Small intestine (tissue), 7 donors: ENCODE results near the gene ZPR1. TPM values are rescaled to one million over a fixed set of nuclear protein-coding genes. Genes with fewer than 3 reads are reported as not detected.
A peak's percentile ranks its signal among the peaks of the same experiment; 100 is the strongest.

Experiments used
- DNase-seq, 2 donors: peaks; one replicate each; pipeline versions ENCODE4 v3.0.0 to v3.0.0-alpha.2; 2013
- FAIRE-seq: peaks from 2 replicates; lab custom pipeline; 2012; peaks lifted over from hg19 to GRCh38; lab: Jason Lieb, UNC
- H3K27ac ChIP-seq, 3 donors: one replicate each; pipeline ENCODE4 v1.5.1; 2013; ENCODE audit warnings: low read length in 2 of 3, mild to moderate bottlenecking in 2 of 3, control low read depth in 1 of 3, inconsistent platforms in 1 of 3, low read depth in 1 of 3, moderate library complexity in 1 of 3
- H3K27me3 ChIP-seq, 3 donors: one replicate each; pipeline ENCODE4 v1.6.1; 2013; ENCODE audit warnings: low read length in 3 of 3, inconsistent platforms in 1 of 3; ENCODE audit not compliant: control insufficient read depth in 3 of 3, insufficient read depth in 3 of 3
- H3K36me3 ChIP-seq, 3 donors: one replicate each; pipeline ENCODE4 v1.6.1; 2013; ENCODE audit warnings: low read length in 3 of 3, inconsistent platforms in 1 of 3, low read depth in 1 of 3, mild to moderate bottlenecking in 1 of 3, moderate library complexity in 1 of 3; ENCODE audit not compliant: control insufficient read depth in 3 of 3, insufficient read depth in 2 of 3
- H3K4me1 ChIP-seq, 3 donors: one replicate each; pipeline ENCODE4 v1.6.1; 2013; ENCODE audit warnings: low read length in 2 of 3, inconsistent platforms in 1 of 3, low read depth in 1 of 3, mild to moderate bottlenecking in 1 of 3, moderate library complexity in 1 of 3; ENCODE audit not compliant: control insufficient read depth in 3 of 3, insufficient read depth in 2 of 3
- H3K4me3 ChIP-seq, 3 donors: one replicate each; pipeline ENCODE4 v1.5.1; 2013; ENCODE audit warnings: low read length in 3 of 3, control low read depth in 1 of 3, inconsistent platforms in 1 of 3, low read depth in 1 of 3, mild to moderate bottlenecking in 1 of 3, moderate library complexity in 1 of 3
- H3K9me3 ChIP-seq, 2 donors: one replicate each; pipeline ENCODE4 v1.6.1; 2013; ENCODE audit warnings: low read depth in 1 of 2, low read length in 1 of 2; ENCODE audit not compliant: control insufficient read depth in 2 of 2, insufficient read depth in 1 of 2
- WGBS, 3 donors: extraction: QIAGEN DNeasy Blood & Tissue Kit; methylation state at CpG; one replicate each; pipeline ENCODE4 v1.1.7; 2013; 5-methylcytosine and 5-hydroxymethylcytosine counted together
- polyA plus RNA-seq, 4 donors: library from polyadenylated mRNA; stranded (reverse) in 3 of 4; unstranded in 1 of 4; fragments of 200-250 nt in 3 of 4; fragments of 120-200 nt in 1 of 4; gene quantifications; one replicate each; pipeline versions ENCODE4 v1.2.1 to v1.2.3, GENCODE V29; 2013
- donor health status: healthy with polysubstance abuse.
- donor health status: control.
- donor health status: control.
- donor health status: Bipolar disorder and iron deficiency.
- donor health status: healthy.

Gene ZPR1
- polyA plus RNA-seq, 4 donors, result 24.5 to 42.9 (median 28.2) TPM

DNA sequence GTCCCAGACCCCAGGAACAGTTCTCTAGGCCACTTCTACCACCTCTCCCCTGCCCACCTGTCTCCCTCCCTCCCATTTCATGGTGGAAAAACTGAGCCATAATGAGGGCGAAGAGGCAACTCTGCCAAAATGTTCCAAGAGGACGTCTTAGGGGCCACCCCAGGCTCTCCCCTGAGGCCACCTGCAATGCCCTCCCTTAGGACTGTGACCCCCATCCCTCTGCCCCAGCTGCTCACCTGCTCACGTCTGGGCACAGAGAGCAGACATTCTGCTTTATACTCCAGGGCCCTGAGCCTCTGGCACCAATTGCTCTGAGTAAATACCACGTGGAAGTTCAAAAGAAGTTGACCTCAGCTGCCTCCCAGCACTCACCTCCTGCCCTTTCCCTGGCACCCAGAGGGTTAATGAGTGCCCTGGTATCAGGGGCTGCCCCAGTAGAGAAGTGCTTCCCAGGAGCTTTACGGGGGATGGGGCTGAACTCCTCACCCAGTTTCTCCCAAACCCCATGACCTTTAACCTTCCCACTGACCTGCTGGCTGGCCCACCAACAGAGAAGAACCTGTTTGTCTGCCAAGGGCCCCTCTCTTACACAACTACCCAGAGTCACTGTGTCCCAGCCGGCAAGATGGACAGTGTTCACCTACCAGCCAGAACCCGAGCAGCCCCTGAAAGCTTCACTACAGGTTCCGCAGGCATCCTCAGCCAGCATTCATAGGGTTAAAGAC lies 4.5 kb upstream of the ZPR1 start:
- no peak for DNase-seq
- Histone ChIP-seq H3K27me3 (no peaks in the 10 kb centered on the region), H3K4me3 (no peak overlapping the region), H3K9me3 (no peaks in the 10 kb centered on the region), H3K27ac (no peak overlapping the region), H3K4me1 (peaks cover 0 to 37% (median 4%) of the 10 kb centered on the region in 3 donors), H3K36me3 (no peaks in the 10 kb centered on the region)
- 62 to 76% (median 66%) methylated on average over 7 to 8 of the region's 8 CpGs for WGBS, 3 donors
- FAIRE-seq, result no peak

- H3K4me3 ChIP-seq, result no peak within 1 kb of the TSS
- no peak within 1 kb of the TSS for H3K27ac ChIP-seq
- peaks cover 4 to 41% (median 7%) of the 10 kb centered on the region in 3 donors for H3K4me1 ChIP-seq
- no peak for DNase-seq
- no peaks in the 10 kb centered on the region for H3K27me3 ChIP-seq
- FAIRE-seq, result no peak
- H3K36me3 ChIP-seq, result no peaks in the 10 kb centered on the region
- no peaks in the 10 kb centered on the region for H3K9me3 ChIP-seq
- 83 to 88% (median 83%) methylated on average over 7 of the region's 7 CpGs for WGBS, 3 donors
These were observed 4.0 kb upstream of the ZPR1 start, which contains the start of gene APOA5 for GRCh38 chr11:116791813-116792143. TSS of gene APOA5 (minus strand) at chr11:116791879. CDS start at chr11:116791860, 19 bp downstream.

DNA sequence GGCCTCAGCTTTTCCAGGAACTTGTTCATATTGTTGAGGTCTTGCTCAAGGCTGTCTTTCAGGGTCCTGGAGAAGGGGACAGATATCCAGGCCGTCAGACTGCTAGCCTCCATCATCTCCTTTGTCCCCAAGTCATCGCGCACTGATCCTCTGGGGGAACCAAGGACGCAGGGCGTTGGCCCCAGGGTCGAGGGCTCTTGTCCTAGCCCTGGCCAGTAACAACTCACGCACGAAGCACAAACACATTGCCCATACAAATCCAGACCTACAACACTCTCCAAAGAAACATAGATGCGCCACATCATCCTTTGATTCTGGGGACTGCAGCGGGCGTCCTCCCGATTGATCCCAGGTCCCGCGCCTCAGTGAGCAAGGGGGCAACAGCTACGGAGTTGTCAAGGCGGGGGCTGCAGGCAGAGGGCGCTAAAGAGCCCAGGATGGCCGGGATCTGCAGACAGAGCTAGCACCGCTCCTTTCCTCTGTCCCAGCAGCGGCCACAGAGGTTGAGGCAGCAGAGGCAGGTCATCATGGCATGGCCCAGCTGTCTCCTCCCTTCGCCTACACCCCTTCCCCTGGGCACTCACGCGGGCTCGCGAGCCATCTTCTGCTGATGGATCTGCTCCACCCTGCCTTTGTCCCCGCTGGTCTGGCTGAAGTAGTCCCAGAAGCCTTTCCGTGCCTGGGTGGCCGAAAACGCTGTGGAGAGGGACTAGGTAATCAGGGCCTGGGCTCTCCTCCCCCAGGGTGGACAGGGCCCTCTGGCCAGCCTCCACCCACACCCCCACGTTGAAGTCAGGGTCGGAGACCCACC lies 3.4 kb upstream of the ZPR1 start:
- Histone ChIP-seq H3K4me1 (peaks cover 6 to 45% (median 8%) of the 10 kb centered on the region in 3 donors), H3K9me3 (no peaks in the 10 kb centered on the region), H3K27me3 (no peaks in the 10 kb centered on the region), H3K4me3 (no peak overlapping the region), H3K27ac (no peak overlapping the region), H3K36me3 (peaks cover 0 to 3% (median 2%) of the 10 kb centered on the region in 3 donors)
- WGBS, 3 donors, result 28 to 29% (median 28%) methylated on average over 30 to 31 of the region's 31 CpGs
- FAIRE-seq (no peak), DNase-seq (peak; percentile 71 to 87)

DNA sequence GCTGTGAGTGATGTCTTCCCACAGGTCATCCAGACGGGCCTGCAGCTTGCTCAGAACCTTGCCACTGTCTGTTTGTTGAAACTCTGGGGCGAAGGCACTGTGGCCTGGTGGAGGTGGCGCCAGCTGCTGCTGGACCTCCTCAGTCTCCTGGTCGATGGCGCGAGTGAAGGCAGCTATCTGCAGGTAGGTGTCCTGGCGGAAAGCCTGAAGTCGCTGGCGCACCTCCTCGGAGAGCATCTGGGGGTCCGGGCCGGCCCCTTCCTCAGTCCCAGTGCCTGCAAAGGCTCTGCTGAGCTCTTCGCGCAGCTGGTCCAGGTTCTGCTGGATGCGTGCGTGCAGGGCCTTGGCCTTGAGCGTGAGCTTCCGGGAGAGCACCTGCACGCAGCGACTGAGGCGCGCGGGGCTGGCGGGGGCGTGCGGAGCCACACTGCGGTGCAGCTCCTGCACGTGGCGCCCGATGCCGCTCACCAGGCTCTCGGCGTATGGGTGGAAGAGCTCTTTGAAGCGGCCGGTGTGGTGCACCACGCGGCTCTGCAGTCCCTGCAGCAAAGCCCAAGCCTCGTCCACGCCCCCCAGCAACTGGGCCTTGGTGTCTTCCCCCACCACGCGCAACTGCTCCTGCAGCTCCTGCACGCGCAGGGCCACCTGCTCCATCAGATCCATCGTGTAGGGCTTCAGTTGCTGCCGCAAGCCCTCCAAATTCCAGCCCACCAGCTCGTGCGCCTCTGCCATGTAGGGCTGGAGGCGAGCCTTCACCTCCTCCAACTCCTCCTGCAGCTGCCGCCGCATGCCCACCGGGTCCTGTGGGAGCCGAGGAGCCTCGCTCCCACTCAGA lies 2.6 kb upstream of the ZPR1 start:
- Histone ChIP-seq H3K27ac (no peak overlapping the region), H3K9me3 (no peaks in the 10 kb centered on the region), H3K27me3 (no peaks in the 10 kb centered on the region), H3K36me3 (peaks cover 1 to 8% (median 7%) of the 10 kb centered on the region in 3 donors), H3K4me3 (no peak overlapping the region), H3K4me1 (peaks cover 6 to 45% (median 8%) of the 10 kb centered on the region in 3 donors)
- FAIRE-seq (no peak), DNase-seq (no peak)
- 87 to 93% (median 87%) methylated on average over 45 to 53 of the region's 53 CpGs for whole genome bisulfite sequencing, 3 donors

GRCh38 chr11:116788975-116789374 lies 1.2 kb upstream of the ZPR1 start:
- no peak overlapping the region for H3K27ac ChIP-seq
- FAIRE-seq, result no peak
- DNase-seq, result no peak
- no peaks in the 10 kb centered on the region for H3K9me3 ChIP-seq
- peak overlapping the region in 1 of 3 donors; percentile 87 for H3K4me3 ChIP-seq
- WGBS, 3 donors, result 80 to 88% (median 82%) methylated on average over 4 of the region's 4 CpGs
- peaks cover 11 to 22% (median 14%) of the 10 kb centered on the region in 3 donors for H3K36me3 ChIP-seq
- no peaks in the 10 kb centered on the region for H3K27me3 ChIP-seq
- peaks cover 6 to 45% (median 8%) of the 10 kb centered on the region in 3 donors for H3K4me1 ChIP-seq

DNA sequence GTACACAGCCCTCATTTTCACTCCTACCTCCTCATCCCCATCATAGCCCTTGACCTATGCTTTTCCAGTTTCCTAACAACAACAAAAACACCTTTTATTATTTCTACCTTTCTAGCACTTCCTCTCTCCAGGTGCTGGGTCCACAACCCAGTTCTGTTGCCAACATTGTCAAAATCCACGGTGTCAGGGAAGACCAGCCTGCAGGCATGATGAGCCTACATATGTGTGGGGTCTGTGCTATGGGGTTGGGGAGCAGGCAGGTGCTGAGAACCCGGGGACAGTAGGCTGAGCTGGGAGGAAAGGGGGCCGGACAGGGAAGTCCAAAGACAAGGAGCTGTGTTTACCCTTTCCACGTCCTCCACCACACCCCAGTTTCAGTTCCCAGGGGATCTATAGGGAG lies 711 bp upstream of the ZPR1 start:
- DNase-seq (peak in 1 of 2 donors; percentile 36), FAIRE-seq (no peak)
- Histone ChIP-seq H3K27ac (peak overlapping the region; percentile 79 to 92 (median 84)), H3K4me1 (peaks cover 6 to 42% (median 8%) of the 10 kb centered on the region in 3 donors), H3K27me3 (no peaks in the 10 kb centered on the region), H3K36me3 (peaks cover 11 to 23% (median 14%) of the 10 kb centered on the region in 3 donors), H3K9me3 (no peaks in the 10 kb centered on the region), H3K4me3 (peak overlapping the region in 2 of 3 donors; percentile 86 to 87)
- 24 to 54% (median 31%) methylated on average over 4 of the region's 4 CpGs for WGBS, 3 donors

GRCh38 chr11:116787436-116787785 lies 412 bp downstream of the ZPR1 start:
- WGBS, 3 donors, result 0 to 1% (median 0%) methylated on average over 15 of the region's 15 CpGs

DNA sequence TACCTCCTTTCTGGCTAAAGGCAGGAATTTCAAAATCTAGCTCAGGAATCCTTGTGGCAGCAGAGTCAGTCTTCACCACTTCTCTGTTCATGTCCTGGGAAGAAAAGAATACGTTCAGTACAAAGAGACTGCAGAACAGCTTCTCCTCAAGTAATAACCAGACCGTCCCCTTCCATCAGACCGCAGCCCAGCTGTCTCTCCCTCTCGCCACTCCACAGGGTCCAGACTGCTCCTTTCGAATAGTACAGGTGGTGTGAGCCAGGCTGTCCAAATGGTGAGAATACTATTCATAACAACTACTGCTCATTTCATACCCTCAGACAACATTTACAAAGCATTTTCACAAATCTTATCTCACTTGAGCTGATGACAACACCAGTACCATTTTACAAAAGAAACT lies 857 bp downstream of the ZPR1 start:
- Histone ChIP-seq H3K4me1 (peaks cover 6 to 28% (median 6%) of the 10 kb centered on the region in 3 donors), H3K9me3 (no peaks in the 10 kb centered on the region), H3K36me3 (peaks cover 12 to 34% (median 20%) of the 10 kb centered on the region in 3 donors), H3K27me3 (no peaks in the 10 kb centered on the region), H3K27ac (peak overlapping the region in 1 of 3 donors; percentile 92), H3K4me3 (peak overlapping the region; percentile 86 to 89 (median 87))
- DNase-seq, result no peak
- WGBS, 3 donors, result 42 to 62% (median 47%) methylated on average over 5 of the region's 5 CpGs
- no peak for FAIRE-seq

More at GRCh38 chr11:116787436-116787785, 412 bp downstream of the ZPR1 start:
- Histone ChIP-seq H3K36me3 (peaks cover 11 to 32% (median 17%) of the 10 kb centered on the region in 3 donors), H3K27ac (peak overlapping the region; percentile 79 to 92 (median 84)), H3K9me3 (no peaks in the 10 kb centered on the region), H3K4me1 (peaks cover 6 to 33% (median 8%) of the 10 kb centered on the region in 3 donors), H3K27me3 (no peaks in the 10 kb centered on the region), H3K4me3 (peak overlapping the region; percentile 86 to 89 (median 87))
- FAIRE-seq (no peak), DNase-seq (no peak)
